GM12878 (cell line): ENCODE measurements around the gene CFAP65.

Experiments used
- CTCF ChIP-seq, 3 experiments: IDR thresholded peaks in 2 of 3; conservative IDR thresholded peaks in 1 of 3; 2 replicates each; pipeline ENCODE4 v1.5.1; 2011; ENCODE audit warnings: low read depth in 3 of 3, low read length in 3 of 3, mild to moderate bottlenecking in 3 of 3, control low read depth in 2 of 3, moderate library complexity in 2 of 3, inconsistent platforms in 1 of 3, mixed read lengths in 1 of 3; ENCODE audit not compliant: control insufficient read depth in 2 of 3, insufficient read depth in 1 of 3; ENCODE audit errors: extremely low read depth in 1 of 3
- GABPA ChIP-seq: IDR thresholded peaks from 2 replicates; pipeline ENCODE4 v1.6.1; 2014; ENCODE audit warnings: antibody characterized with exemption, low read depth, mild to moderate bottlenecking, inconsistent platforms
- MEF2A ChIP-seq: IDR thresholded peaks from 2 replicates; pipeline ENCODE4 v1.6.1; 2011; ENCODE audit warnings: low read depth, mild to moderate bottlenecking, low read length, moderate library complexity; ENCODE audit not compliant: insufficient read depth
- RAD21 ChIP-seq: IDR thresholded peaks from 2 replicates; pipeline ENCODE4 v1.6.1; 2011; ENCODE audit warnings: mild to moderate bottlenecking, low read depth, low read length, moderate library complexity; ENCODE audit not compliant: insufficient read depth
- RAD51 ChIP-seq: fragments of 450-650 bp; IDR thresholded peaks from 2 replicates; pipeline ENCODE4 v1.6.1; 2016; ENCODE audit warnings: moderate library complexity, mild to moderate bottlenecking, inconsistent platforms
- SP1 ChIP-seq: IDR thresholded peaks from one replicate; pipeline ENCODE4 v1.6.1; 2011; ENCODE audit warnings: low read depth, low read length
- TBL1XR1 ChIP-seq: IDR thresholded peaks from 2 replicates; pipeline ENCODE4 v1.6.1; 2012; ENCODE audit warnings: low read depth, low read length, improper control_type of control experiment
- ZZZ3 ChIP-seq: IDR thresholded peaks from 2 replicates; pipeline ENCODE4 v1.6.1; 2011; ENCODE audit warnings: low read depth; ENCODE audit not compliant: control insufficient read depth, insufficient read length

- TF ChIP-seq GABPA (no peak), SP1 (no peak), CTCF (IDR thresholded peaks at IDR 0.05 in 2 of 3, conservative IDR thresholded peaks at IDR 0.05 in 1 of 3; ENCODE audit: control insufficient read depth in 2 of 3, extremely low read depth in 1 of 3, insufficient read depth in 1 of 3, low read depth in 3 of 3, low read length in 3 of 3) (no peak), MEF2A (no peak), ZZZ3 (no peak), TBL1XR1 (no peak), RAD51 (no peak), RAD21 (no peak)
Measured at GRCh38 chr2:219020604-219021365, 20.5 kb downstream of the CFAP65 start.
